Neural progenitor cell (in vitro differentiated cells): Measurements from ENCODE around the gene VEZT. TPM values are rescaled to one million over a fixed set of nuclear protein-coding genes. Genes with fewer than 3 reads are reported as not detected.
A peak's percentile ranks its signal among the peaks of the same experiment; 100 is the strongest.

Experiments
- DNase-seq: peaks from one replicate; pipeline ENCODE4 v3.0.0-alpha.2; 2016; ENCODE audit warnings: low spot score
- H2AFZ ChIP-seq: fragments of 200-600 bp; sonication (generic); replicated peaks from 2 replicates; pipeline ENCODE4 v1.6.1; 2016; ENCODE audit warnings: antibody characterized with exemption
- H3F3A ChIP-seq: fragments of 200-600 bp; sonication (generic); 2 replicates; pipeline ENCODE4 v1.6.1; 2016; ENCODE audit warnings: antibody characterized with exemption, low read depth
- H3K27ac ChIP-seq: fragments of 200-600 bp; sonication (generic); 2 replicates; pipeline ENCODE4 v1.5.1; 2016; ENCODE audit warnings: mild to moderate bottlenecking
- H3K27me3 ChIP-seq: fragments of 200-600 bp; sonication (generic); 2 replicates; pipeline ENCODE4 v1.6.1; 2016; ENCODE audit warnings: mild to moderate bottlenecking, moderate library complexity
- H3K36me3 ChIP-seq: fragments of 200-600 bp; sonication (generic); 2 replicates; pipeline ENCODE4 v1.5.1; 2016
- H3K4me1 ChIP-seq: fragments of 200-600 bp; sonication (generic); 2 replicates; pipeline ENCODE4 v1.6.1; 2016; ENCODE audit warnings: mixed run types
- H3K4me2 ChIP-seq: fragments of 200-600 bp; sonication (generic); 2 replicates; pipeline ENCODE4 v1.6.1; 2016
- H3K4me3 ChIP-seq: fragments of 200-600 bp; sonication (generic); 2 replicates; pipeline ENCODE4 v1.5.1; 2016
- H3K79me2 ChIP-seq: fragments of 200-600 bp; sonication (generic); 2 replicates; pipeline ENCODE4 v1.6.1; 2016; ENCODE audit warnings: low read depth
- H3K9ac ChIP-seq: fragments of 200-600 bp; sonication (generic); 2 replicates; pipeline ENCODE4 v1.6.1; 2016
- H3K9me3 ChIP-seq: fragments of 200-600 bp; sonication (generic); 2 replicates; pipeline ENCODE4 v1.5.1; 2016; ENCODE audit warnings: low read depth
- H4K20me1 ChIP-seq: fragments of 200-600 bp; sonication (generic); 2 replicates; pipeline ENCODE4 v1.6.1; 2016; ENCODE audit warnings: low read depth
- H3K27ac Mint-ChIP-seq: 3 replicates; pipeline ENCODE4 v1.8.0; 2021; ENCODE audit warnings: mixed read lengths
- H3K27me3 Mint-ChIP-seq: 2 replicates; pipeline ENCODE4 v1.8.0; 2022; ENCODE audit warnings: low read depth, mild to moderate bottlenecking, inconsistent platforms, moderate library complexity, mixed read lengths; ENCODE audit not compliant: insufficient read depth
- H3K36me3 Mint-ChIP-seq: 3 replicates; pipeline ENCODE4 v1.8.0; 2021; ENCODE audit warnings: mixed read lengths
- H3K4me1 Mint-ChIP-seq: 3 replicates; pipeline ENCODE4 v1.8.0; 2021; ENCODE audit warnings: mixed read lengths
- H3K4me3 Mint-ChIP-seq: 3 replicates; pipeline ENCODE4 v1.8.0; 2021; ENCODE audit warnings: mild to moderate bottlenecking, moderate library complexity, mixed read lengths
- H3K9me3 Mint-ChIP-seq: 3 replicates; pipeline ENCODE4 v1.8.0; 2020; ENCODE audit warnings: mixed read lengths
- CTCF ChIP-seq: fragments of 200-600 bp; sonication (generic); IDR thresholded peaks from 2 replicates; pipeline ENCODE4 v1.5.1; 2017; ENCODE audit warnings: antibody characterized with exemption, mild to moderate bottlenecking
- EZH2 ChIP-seq: fragments of 200-600 bp; sonication (generic); IDR thresholded peaks from 2 replicates; pipeline ENCODE4 v1.6.1; 2017; ENCODE audit warnings: antibody characterized with exemption, mild to moderate bottlenecking, moderate library complexity
- EZH2phosphoT487 ChIP-seq: fragments of 200-600 bp; sonication (generic); IDR thresholded peaks from 2 replicates; pipeline ENCODE4 v1.6.1; 2017; ENCODE audit warnings: antibody characterized with exemption
- total RNA-seq: library from RNA; depleted of rRNA; stranded (reverse); fragments of >200 nt; gene quantifications from 2 replicates; pipeline ENCODE4 v1.2.3, GENCODE V29; 2015; ENCODE audit warnings: low replicate concordance

Gene VEZT
- total RNA-seq, 1 donor from 2014 or later = 126 TPM

- H2AFZ ChIP-seq = no peak overlapping the region
- no peak overlapping the region for H3K27ac Mint-ChIP-seq
- H3K27ac ChIP-seq = no peak overlapping the region
- H3K27me3 Mint-ChIP-seq = peaks cover 2% of the 10 kb centered on the region
- H3K4me2 ChIP-seq = no peak overlapping the region
- peaks cover 8% of the 10 kb centered on the region for H3K4me1 ChIP-seq
- no peak for DNase-seq
- H3F3A ChIP-seq = peaks cover 11% of the 10 kb centered on the region
- no peak for TF ChIP-seq EZH2phosphoT487
- no peak for TF ChIP-seq EZH2
- no peak for TF ChIP-seq CTCF
- H3K36me3 Mint-ChIP-seq = peaks cover 12% of the 10 kb centered on the region
- peaks cover 4% of the 10 kb centered on the region for H3K4me1 Mint-ChIP-seq
- peaks cover 3% of the 10 kb centered on the region for H3K36me3 ChIP-seq
- H3K4me3 ChIP-seq = no peak overlapping the region
- no peaks in the 10 kb centered on the region for H3K27me3 ChIP-seq
- H3K9ac ChIP-seq = no peak overlapping the region
- H4K20me1 ChIP-seq = no peaks in the 10 kb centered on the region
- peaks cover 14% of the 10 kb centered on the region for H3K79me2 ChIP-seq
- H3K9me3 Mint-ChIP-seq = no peaks in the 10 kb centered on the region
- no peaks in the 10 kb centered on the region for H3K9me3 ChIP-seq
- H3K4me3 Mint-ChIP-seq = no peak overlapping the region
Observed at GRCh38 chr12:95173392-95174251, 44.0 kb upstream of the VEZT start.

- Mint-ChIP-seq H3K27ac (no peak overlapping the region), H3K4me1 (no peaks in the 10 kb centered on the region), H3K4me3 (no peak overlapping the region), H3K36me3 (peaks cover 4% of the 10 kb centered on the region), H3K27me3 (peaks cover 2% of the 10 kb centered on the region), H3K9me3 (no peaks in the 10 kb centered on the region)
- Histone ChIP-seq H3F3A (peaks cover 4% of the 10 kb centered on the region), H3K4me2 (no peak overlapping the region), H3K9me3 (no peaks in the 10 kb centered on the region), H4K20me1 (no peaks in the 10 kb centered on the region), H3K36me3 (no peaks in the 10 kb centered on the region), H3K27me3 (no peaks in the 10 kb centered on the region), H3K9ac (no peak overlapping the region), H3K79me2 (peaks cover 14% of the 10 kb centered on the region), H3K27ac (peak overlapping the region; percentile 67), H3K4me3 (no peak overlapping the region), H2AFZ (no peak overlapping the region), H3K4me1 (no peaks in the 10 kb centered on the region)
- TF ChIP-seq EZH2phosphoT487 (no peak), EZH2 (no peak), CTCF (no peak)
- DNase-seq = no peak
Observed at GRCh38 chr12:95177201-95177768, 40.3 kb upstream of the VEZT start.

GRCh38 chr12:95178136-95178535 is 39.5 kb upstream of the VEZT start:
- H3K27ac ChIP-seq = no peak overlapping the region
- peaks cover 2% of the 10 kb centered on the region for H3K27me3 Mint-ChIP-seq
- H3K36me3 Mint-ChIP-seq = no peaks in the 10 kb centered on the region

More at GRCh38 chr12:95178136-95178535, 39.5 kb upstream of the VEZT start:
- Histone ChIP-seq H3K9ac (no peak overlapping the region), H3K4me1 (no peaks in the 10 kb centered on the region), H3K4me2 (no peak overlapping the region), H4K20me1 (no peaks in the 10 kb centered on the region), H2AFZ (no peak overlapping the region), H3K4me3 (no peak overlapping the region), H3K79me2 (peaks cover 14% of the 10 kb centered on the region), H3K9me3 (no peaks in the 10 kb centered on the region), H3K36me3 (no peaks in the 10 kb centered on the region), H3K27me3 (no peaks in the 10 kb centered on the region), H3F3A (peaks cover 4% of the 10 kb centered on the region)
- no peaks in the 10 kb centered on the region for H3K4me1 Mint-ChIP-seq
- H3K27ac Mint-ChIP-seq = no peak overlapping the region
- DNase-seq = no peak
- H3K9me3 Mint-ChIP-seq = no peaks in the 10 kb centered on the region
- TF ChIP-seq CTCF (no peak), EZH2phosphoT487 (no peak), EZH2 (no peak)
- H3K4me3 Mint-ChIP-seq = no peak overlapping the region
